PC-3 (cell line): ENCODE data around the gene SAP30BP.

Experiments used
- EZH2 ChIP-seq: fragments of 300-600 bp; sonication (generic); IDR thresholded peaks from one replicate; pipeline ENCODE4 v1.6.1; 2017; ENCODE audit warnings: antibody characterized with exemption, mild to moderate bottlenecking, low read length; ENCODE audit not compliant: unreplicated experiment
- EZH2phosphoT487 ChIP-seq: fragments of 300-600 bp; sonication (generic); IDR thresholded peaks from 2 replicates; pipeline ENCODE4 v1.6.1; 2018; ENCODE audit warnings: mild to moderate bottlenecking, antibody characterized with exemption, low read length, borderline replicate concordance
- TF ChIP-seq, protein P1 (sequence below): fragments of 300-600 bp; sonication (generic); conservative IDR thresholded peaks from 2 replicates; pipeline ENCODE4 v1.5.1; 2017; ENCODE audit warnings: antibody characterized with exemption, low read depth, mild to moderate bottlenecking, low read length

DNA sequence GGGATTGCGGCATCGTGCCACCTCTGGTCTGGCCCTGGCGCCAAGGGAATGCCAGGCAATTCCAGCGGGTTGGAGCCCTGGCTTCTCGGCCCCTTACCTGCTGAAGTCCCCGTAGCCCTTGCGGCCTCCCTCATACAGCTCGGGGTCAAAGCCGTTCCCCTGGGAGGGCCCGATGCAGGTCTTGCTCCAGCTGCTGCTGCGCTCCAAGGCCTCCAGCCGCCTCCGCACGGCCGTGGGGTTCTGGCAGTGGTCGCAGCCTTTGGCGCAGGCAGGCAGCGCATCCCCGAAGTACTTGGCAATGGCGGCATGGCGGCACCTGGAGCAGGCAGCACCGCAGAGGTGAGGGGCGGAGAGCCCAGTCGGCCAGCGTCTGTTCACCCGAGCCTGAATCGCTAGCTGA, 35.8 kb upstream of the SAP30BP start:
- TF ChIP-seq, protein P1, sequence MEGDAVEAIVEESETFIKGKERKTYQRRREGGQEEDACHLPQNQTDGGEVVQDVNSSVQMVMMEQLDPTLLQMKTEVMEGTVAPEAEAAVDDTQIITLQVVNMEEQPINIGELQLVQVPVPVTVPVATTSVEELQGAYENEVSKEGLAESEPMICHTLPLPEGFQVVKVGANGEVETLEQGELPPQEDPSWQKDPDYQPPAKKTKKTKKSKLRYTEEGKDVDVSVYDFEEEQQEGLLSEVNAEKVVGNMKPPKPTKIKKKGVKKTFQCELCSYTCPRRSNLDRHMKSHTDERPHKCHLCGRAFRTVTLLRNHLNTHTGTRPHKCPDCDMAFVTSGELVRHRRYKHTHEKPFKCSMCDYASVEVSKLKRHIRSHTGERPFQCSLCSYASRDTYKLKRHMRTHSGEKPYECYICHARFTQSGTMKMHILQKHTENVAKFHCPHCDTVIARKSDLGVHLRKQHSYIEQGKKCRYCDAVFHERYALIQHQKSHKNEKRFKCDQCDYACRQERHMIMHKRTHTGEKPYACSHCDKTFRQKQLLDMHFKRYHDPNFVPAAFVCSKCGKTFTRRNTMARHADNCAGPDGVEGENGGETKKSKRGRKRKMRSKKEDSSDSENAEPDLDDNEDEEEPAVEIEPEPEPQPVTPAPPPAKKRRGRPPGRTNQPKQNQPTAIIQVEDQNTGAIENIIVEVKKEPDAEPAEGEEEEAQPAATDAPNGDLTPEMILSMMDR = no peak
- TF ChIP-seq EZH2phosphoT487 (no peak), EZH2 (no peak)
